HepG2 (cell line): ENCODE measurements around the gene RAB5B. TPM values are rescaled to one million over a fixed set of nuclear protein-coding genes. Genes with fewer than 3 reads are reported as not detected.

Source experiments
- BATF2 ChIP-seq: sonication (generic); formaldehyde crosslinking; IDR thresholded peaks from 2 replicates; pipeline ENCODE4 v1.8.0; 2022; ENCODE audit warnings: mild to moderate bottlenecking, missing genetic modification reagents, moderate library complexity
- CEBPG ChIP-seq: IDR thresholded peaks from 2 replicates; pipeline ENCODE4 v1.6.1; 2016
- CHD2 ChIP-seq: IDR thresholded peaks from 2 replicates; pipeline ENCODE4 v1.6.1; 2011; ENCODE audit warnings: low read depth, low read length, improper control_type of control experiment
- FOXP4 ChIP-seq: sonication (generic); formaldehyde crosslinking; IDR thresholded peaks from 2 replicates; pipeline ENCODE4 v1.4.0; 2020; ENCODE audit warnings: missing genetic modification reagents
- HDAC2 ChIP-seq: sonication (generic); formaldehyde crosslinking; IDR thresholded peaks from 2 replicates; pipeline ENCODE4 v1.4.0; 2020; ENCODE audit warnings: missing genetic modification reagents
- ISL2 ChIP-seq: sonication (generic); formaldehyde crosslinking; IDR thresholded peaks from 2 replicates; pipeline ENCODE4 v1.5.0; 2020; ENCODE audit warnings: missing genetic modification reagents
- KDM4B ChIP-seq: sonication (generic); formaldehyde crosslinking; IDR thresholded peaks from 2 replicates; pipeline ENCODE4 v1.4.0; 2020; ENCODE audit warnings: missing genetic modification reagents
- KLF13 ChIP-seq: sonication (generic); formaldehyde crosslinking; IDR thresholded peaks from 2 replicates; pipeline ENCODE4 v1.4.0; 2020; ENCODE audit warnings: mild to moderate bottlenecking, missing genetic modification reagents
- MBNL3 ChIP-seq: fragments of 250-450 bp; sonication (Bioruptor Pico); conservative IDR thresholded peaks from 2 replicates; pipeline ENCODE4 v1.8.0; 2022; ENCODE audit warnings: mild to moderate bottlenecking, inconsistent platforms
- MTA1 ChIP-seq: sonication (generic); formaldehyde crosslinking; IDR thresholded peaks from 2 replicates; pipeline ENCODE4 v1.4.0; 2020; ENCODE audit warnings: missing genetic modification reagents, mild to moderate bottlenecking, borderline replicate concordance
- MTF2 ChIP-seq: sonication (generic); formaldehyde crosslinking; IDR thresholded peaks from 2 replicates; pipeline ENCODE4 v1.5.0; 2020; ENCODE audit warnings: missing genetic modification reagents, borderline replicate concordance
- MXD3 ChIP-seq: IDR thresholded peaks from 2 replicates; pipeline ENCODE4 v1.6.1; 2016; ENCODE audit warnings: mild to moderate bottlenecking, missing biosample characterization, missing genetic modification reagents
- NCOA1 ChIP-seq: sonication (generic); formaldehyde crosslinking; IDR thresholded peaks from 2 replicates; pipeline ENCODE4 v1.9.0; 2021; ENCODE audit warnings: missing genetic modification reagents
- NCOR1 ChIP-seq: fragments of 200-600 bp; sonication (generic); IDR thresholded peaks from 2 replicates; pipeline ENCODE4 v1.7.0; 2017; ENCODE audit warnings: antibody characterized with exemption, low read length, borderline replicate concordance
- NR3C1 ChIP-seq: sonication (generic); formaldehyde crosslinking; IDR thresholded peaks from 2 replicates; pipeline ENCODE4 v1.4.0; 2020; ENCODE audit warnings: missing genetic modification reagents
- PRPF4 ChIP-seq: fragments of 200-400 bp; formaldehyde crosslinking; IDR thresholded peaks from 2 replicates; pipeline ENCODE4 v1.6.1; 2016; ENCODE audit warnings: low read length, low read depth; ENCODE audit not compliant: poor library complexity, severe bottlenecking
- SMC3 ChIP-seq: IDR thresholded peaks from 2 replicates; pipeline ENCODE4 v1.6.1; 2011; ENCODE audit warnings: low read length, improper control_type of control experiment
- SNAPC5 ChIP-seq: sonication (generic); formaldehyde crosslinking; IDR thresholded peaks from 2 replicates; pipeline ENCODE4 v1.8.1; 2023; ENCODE audit warnings: mild to moderate bottlenecking, missing genetic modification reagents, borderline replicate concordance
- TRIM24 ChIP-seq: sonication (generic); formaldehyde crosslinking; IDR thresholded peaks from 2 replicates; pipeline ENCODE4 v1.8.0; 2022; ENCODE audit warnings: mild to moderate bottlenecking, missing genetic modification reagents
- ZHX2 ChIP-seq, 2 experiments: sonication (generic) in 1 of 2; formaldehyde crosslinking in 1 of 2; IDR thresholded peaks; 2 replicates each; pipeline versions ENCODE4 v1.6.1 to v1.9.0; 2014 to 2022; ENCODE audit warnings: antibody characterized with exemption in 1 of 2, borderline replicate concordance in 1 of 2, inconsistent platforms in 1 of 2, low read depth in 1 of 2, missing genetic modification reagents in 1 of 2
- ZNF282 ChIP-seq: fragments of 450-650 bp; IDR thresholded peaks from 2 replicates; pipeline ENCODE4 v1.6.1; 2018; ENCODE audit not compliant: partially characterized antibody
- ZNF570 ChIP-seq: sonication (generic); formaldehyde crosslinking; IDR thresholded peaks from 2 replicates; pipeline ENCODE4 v1.4.0; 2020; ENCODE audit warnings: mild to moderate bottlenecking, missing genetic modification reagents, borderline replicate concordance
- ZNF777 ChIP-seq: sonication (generic); formaldehyde crosslinking; IDR thresholded peaks from 2 replicates; pipeline ENCODE4 v1.4.0; 2020; ENCODE audit warnings: missing genetic modification reagents
- ZNF879 ChIP-seq: sonication (generic); formaldehyde crosslinking; IDR thresholded peaks from 2 replicates; pipeline ENCODE4 v1.8.1; 2023; ENCODE audit warnings: missing genetic modification reagents
- polyA plus RNA-seq, 8 experiments: library from polyadenylated mRNA; depleted of rRNA in 3 of 8; stranded (reverse) in 7 of 8; unstranded in 1 of 8; fragments of >200 nt; fragmentation: Illumina TruSeq in 4 of 8; extraction: Trizol in 4 of 8; gene quantifications; 2 replicates each; pipeline versions ENCODE4 v1.2.1 to v1.2.3, GENCODE V29; 2011 to 2016; ENCODE audit warnings: low read depth in 4 of 8, missing spikeins in 1 of 8, mixed read lengths in 1 of 8; ENCODE audit not compliant: insufficient read depth in 1 of 8
- total RNA-seq, 5 experiments: library from RNA; depleted of rRNA; stranded (reverse); fragments of >200 nt; fragmentation: Illumina TruSeq; extraction: Trizol; gene quantifications; 2 replicates each; pipeline ENCODE4 v1.2.3, GENCODE V29; 2016; ENCODE audit warnings: low read depth in 1 of 5

Gene RAB5B
- total and polyA plus RNA-seq, 2 of the 13 experiments (the other 11 are each of a cell fraction or from before 2014, with no cell fraction given) = 26.0 to 68.3 TPM

- no peak for TF ChIP-seq ZHX2 (IDR thresholded peaks at IDR 0.05; ENCODE audit: low read depth)
- TF ChIP-seq ZHX2 (CRISPR knock-in tag; IDR thresholded peaks at IDR 0.05; ENCODE audit: borderline replicate concordance) = no peak
- no peak for TF ChIP-seq ZNF282
- no peak for TF ChIP-seq MTF2 (CRISPR knock-in tag)
- peak; percentile 97 for TF ChIP-seq CEBPG
- peak; percentile 16; the same call in 1 of the 2 replicates for TF ChIP-seq SMC3
- TF ChIP-seq SNAPC5 (CRISPR knock-in tag) = no peak
- no peak for TF ChIP-seq KDM4B (CRISPR knock-in tag)
- no peak for TF ChIP-seq PRPF4
- TF ChIP-seq ZNF570 (CRISPR knock-in tag) = no peak
- peak; percentile 25; the same call in 1 of the 2 replicates for TF ChIP-seq MTA1
- TF ChIP-seq TRIM24 = no peak
- TF ChIP-seq NCOR1 = peak; percentile 72
- TF ChIP-seq ZNF777 = no peak
- TF ChIP-seq HDAC2 = peak; percentile 84
- TF ChIP-seq ZNF879 (CRISPR knock-in tag) = no peak
- no peak for TF ChIP-seq KLF13
- no peak for TF ChIP-seq CHD2
- TF ChIP-seq MXD3 (CRISPR knock-in tag) = no peak
- peak; percentile 72; the same call in 1 of the 2 replicates for TF ChIP-seq ISL2
- TF ChIP-seq MBNL3 = no peak
- no peak for TF ChIP-seq NR3C1 (CRISPR knock-in tag)
- no peak for TF ChIP-seq BATF2 (CRISPR knock-in tag)
- no peak; the same call in 1 of the 2 replicates for TF ChIP-seq FOXP4 (CRISPR knock-in tag)
- TF ChIP-seq NCOA1 (CRISPR knock-in tag) = no peak
These were observed 36.3 kb downstream of the RAB5B start (continued) for GRCh38 chr12:56010111-56010570.
